NCI-H748 (cell line): ENCODE measurements around the gene SLC14A1.
A peak's percentile ranks its signal among the peaks of the same experiment; 100 is the strongest.
"Not testable (repeated sequence)": the region's sequence is repeated elsewhere in the genome, so short reads cannot be mapped to it uniquely, and the experiment has no call there.

Experiments used
- DNase-seq: peaks from one replicate; lab custom pipeline; 2025; ENCODE audit not compliant: unreplicated experiment; lab: John Stamatoyannopoulos, UW

SLC14A1 gene

DNA sequence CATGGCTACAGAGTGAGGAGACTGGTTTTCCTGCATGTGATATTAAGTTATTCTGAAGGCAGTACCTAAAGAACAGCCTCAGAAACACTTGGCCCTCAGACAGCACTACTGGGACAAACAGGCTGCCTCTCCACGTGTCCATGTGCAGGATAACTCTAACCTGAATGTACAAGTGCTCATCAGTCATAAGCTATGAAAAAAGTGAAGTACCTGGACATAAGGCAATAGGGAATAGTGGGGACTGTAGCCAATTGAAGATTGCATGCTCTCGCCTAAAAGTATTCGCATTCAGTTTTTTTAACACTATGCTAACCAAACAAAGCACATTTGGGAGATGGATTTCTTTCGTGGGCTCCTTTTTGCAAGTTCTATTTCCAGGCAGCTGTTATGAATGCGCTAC, 33.0 kb downstream of the SLC14A1 start:
- DNase-seq = no peak

DNA sequence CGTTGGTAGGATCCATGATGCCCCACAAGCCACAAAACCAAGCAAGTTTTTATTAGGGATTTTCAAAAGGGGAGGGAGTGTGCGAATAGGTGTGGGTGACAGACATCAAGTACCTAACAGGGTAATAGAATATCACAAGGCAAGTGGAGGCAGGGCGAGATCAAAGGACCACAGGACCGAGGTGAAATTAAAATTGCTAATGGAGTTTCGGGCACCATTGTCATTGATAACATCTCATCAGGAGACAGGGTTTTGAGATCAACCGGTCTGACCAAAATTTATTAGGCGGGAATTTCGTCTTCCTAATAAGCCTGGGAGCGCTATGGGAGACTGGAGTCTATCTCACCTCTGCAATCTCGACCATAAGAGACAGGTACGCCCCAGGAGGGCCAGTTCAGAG, 33.7 kb downstream of the SLC14A1 start:
- DNase-seq = not testable (repeated sequence)

DNA sequence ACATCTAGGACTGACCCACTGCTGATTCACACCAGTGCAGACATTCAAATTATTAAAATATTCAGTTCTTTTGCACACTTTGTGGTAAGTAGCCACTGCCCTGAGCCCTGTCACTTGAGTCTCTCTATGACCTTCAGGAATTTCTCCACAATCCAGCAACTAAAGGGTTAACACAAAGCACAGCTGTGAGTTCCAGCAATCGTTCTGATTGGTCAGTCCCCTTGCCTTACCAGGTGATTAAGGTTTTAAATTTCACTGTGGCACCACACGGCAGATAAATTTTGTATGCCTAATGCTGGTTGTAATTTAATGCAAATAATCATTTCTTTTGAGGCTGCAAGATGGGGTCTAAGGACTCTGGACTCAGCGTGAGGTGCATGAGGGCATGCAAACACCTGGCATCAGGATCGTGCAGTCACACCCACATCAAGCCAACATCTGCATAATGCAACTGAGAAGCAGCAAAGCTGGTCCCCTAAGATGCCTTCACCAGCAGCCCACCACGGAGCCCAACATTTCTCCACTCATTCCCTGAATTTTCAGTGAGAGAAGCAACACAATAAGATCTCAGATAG, 36.6 kb downstream of the SLC14A1 start:
- DNase-seq = peak; percentile 79

DNA sequence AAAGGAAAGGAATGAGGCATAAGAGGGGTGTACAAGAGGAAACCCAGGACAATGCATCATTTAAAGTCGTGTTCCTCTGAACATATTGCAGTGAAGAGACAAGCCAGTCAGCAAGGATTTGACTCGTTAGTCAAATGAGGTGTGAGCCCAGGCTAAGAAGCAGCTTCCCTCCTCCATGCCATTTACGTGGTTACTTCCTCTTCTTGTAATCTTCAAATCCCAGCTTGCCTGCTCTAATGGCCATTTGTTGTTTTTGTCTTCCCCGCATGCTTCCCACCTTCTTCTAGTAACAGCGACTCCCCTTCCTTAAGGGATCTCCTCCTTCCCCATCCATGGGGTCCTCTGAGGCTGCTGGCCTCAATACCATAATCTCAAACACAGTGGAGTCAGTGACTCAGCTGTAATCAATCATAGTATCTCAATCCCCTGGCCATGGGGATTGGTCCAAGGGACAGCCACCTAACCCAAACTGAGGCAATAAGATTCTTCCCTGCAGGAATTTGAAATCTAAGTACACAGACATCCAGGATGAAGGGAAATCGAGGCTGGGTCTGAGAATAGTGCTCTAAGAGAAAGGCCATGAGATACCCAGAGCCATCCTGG, 37.6 kb downstream of the SLC14A1 start:
- no peak for DNase-seq

DNA sequence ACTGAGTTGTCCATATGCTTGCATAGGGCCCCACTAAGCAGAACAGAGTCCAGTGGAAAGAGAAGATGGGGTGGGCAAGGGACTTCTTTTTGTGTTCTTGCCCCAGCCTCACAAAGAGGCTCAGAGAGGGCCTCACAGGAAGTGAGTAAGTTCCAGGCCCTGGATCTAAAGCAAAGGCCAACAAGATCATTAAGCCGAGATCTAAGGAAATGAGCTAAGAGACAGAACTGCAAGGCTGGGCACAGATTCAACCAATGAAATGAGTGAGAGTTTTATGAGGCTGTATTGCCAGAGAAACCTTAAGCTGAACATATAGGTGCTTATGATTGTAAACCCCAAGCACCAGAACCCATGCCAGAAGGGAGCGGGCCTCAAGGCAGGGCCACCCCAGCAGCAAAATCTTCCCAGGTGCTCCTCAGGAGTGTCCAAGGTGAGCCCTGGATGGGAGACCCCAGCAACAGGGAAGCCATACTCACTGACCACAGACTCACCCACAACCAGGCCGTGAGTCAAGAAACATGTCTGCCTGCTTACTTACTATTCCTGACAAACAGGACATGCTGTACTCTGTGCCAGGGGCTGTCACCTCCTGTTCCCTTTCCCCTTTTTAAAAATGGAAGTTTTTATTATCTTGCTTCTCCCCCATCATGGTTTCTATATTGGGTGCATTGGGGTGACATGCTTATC, 40.2 kb downstream of the SLC14A1 start:
- DNase-seq = no peak

DNA sequence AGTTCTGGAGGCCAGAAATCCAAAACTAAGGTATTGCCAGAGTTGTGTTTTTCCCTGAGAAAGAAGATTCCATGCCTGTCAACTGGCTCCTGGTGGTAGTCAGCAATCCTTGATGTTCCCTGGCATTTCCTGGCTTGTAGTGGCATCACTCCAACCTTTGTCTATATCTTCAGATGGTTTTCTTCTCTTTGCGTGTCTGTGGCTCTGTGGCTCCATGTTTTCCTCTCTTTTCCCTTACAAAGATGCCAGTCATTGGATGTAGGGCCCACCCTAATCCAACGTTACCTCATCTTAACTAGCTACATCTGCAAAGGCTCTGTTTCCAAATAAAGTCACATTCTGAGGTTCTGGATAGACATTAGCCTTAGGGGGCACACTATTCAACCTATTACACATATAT, 41.8 kb downstream of the SLC14A1 start:
- no peak for DNase-seq

DNA sequence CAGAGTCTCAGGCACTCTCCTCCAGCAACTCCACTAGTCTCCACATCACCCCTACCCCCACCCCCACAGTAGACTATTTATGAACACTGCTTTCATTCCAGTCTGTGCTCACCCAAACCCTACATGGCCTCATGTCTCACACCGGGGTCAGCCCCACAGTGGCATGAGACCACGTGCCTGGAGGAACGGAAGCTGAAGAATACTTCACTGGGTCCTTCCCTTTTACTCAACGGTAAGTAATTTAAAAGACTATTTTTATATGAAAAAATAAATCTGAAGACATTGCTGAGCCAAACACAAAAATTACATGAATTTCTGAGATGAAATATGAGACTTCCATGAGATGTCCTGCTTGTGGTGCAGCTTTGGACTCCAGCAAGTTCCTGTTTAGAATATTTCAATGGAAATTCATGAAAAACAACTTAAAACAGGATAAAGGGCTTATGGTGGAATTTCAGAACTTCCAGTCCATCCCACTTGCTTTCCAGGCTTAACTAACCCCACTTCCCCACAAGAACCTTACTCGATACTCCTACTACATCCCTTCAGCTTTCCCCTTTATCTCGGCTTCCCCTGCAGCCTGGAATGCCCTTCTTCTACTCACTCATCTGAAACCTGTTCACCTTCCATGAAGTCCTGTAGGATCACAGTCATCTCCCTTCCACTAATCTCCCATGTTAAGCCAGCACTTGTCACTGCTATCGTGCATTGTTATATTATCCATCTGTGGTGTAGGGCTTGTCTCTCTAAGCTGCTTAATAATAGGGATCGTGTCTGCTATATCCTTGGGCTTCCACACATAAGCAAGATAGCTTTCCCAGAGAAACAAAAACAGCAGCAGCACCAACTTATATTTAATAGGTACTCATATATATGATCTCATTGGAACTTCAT, 47.9 kb downstream of the SLC14A1 start:
- DNase-seq = no peak

DNA sequence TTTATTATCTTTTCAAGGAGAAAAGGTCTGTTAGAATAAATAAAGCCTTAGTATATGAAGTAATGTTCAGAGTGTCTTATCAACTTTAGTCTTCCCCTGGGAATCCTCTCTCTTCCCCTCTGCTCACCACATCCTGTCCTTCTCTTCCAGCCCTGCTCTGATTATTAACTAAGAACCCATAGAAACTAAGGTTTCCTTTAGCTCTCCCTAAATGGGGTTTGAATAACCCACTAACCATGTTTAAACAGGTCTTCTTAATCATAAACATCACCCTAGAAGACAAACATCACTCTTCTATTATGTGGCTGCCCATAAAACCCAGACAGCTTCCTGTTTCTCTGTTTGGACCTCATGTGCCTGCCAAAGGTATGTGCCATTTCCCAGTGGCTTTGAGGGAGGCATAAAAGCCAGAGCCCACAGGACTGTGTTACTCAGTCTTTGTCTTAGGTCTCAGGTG, 50.1 kb downstream of the SLC14A1 start:
- peak; percentile 72 for DNase-seq

DNA sequence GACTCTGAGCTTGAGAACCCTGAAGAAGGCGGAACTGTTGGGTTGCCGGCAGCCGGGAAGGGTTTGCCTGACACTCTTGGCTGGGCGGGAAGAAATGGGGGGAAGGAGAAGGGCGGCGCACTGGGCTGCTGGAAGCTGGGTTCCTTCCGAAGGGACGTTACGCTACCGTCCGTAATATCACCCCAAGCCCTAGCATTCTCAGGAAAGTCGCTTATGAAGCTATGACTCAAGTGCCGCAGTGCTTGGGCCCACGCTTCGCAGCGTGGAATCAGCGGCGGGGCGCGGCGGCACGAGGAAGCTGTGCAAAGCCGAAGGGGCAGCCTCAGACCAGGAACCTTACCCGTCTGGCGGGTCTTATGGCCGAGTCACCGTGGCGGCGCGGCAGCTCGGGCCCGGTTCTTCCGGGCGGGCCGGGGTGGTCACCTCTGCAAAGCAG, 51.3 kb downstream of the SLC14A1 start:
- DNase-seq = no peak

DNA sequence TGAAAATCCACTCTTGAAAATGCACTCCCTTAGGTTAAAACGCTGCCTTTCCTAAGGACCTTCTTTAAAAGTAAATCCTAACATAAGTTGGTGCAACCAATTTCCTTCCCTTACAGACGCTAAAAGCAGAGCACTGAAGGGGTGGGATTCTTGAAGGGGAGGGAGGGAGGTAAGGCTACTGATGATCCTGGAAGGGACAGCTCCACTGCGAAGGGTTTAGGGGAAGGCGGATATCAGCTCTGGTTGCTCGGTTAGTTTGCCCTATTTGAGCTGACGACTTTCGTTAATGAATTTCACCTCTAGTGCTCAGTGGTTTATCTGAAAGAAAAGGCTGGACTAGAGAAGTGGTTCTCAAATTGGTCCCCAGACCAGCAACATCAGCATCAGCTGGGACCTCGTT, 51.8 kb downstream of the SLC14A1 start:
- no peak for DNase-seq

DNA sequence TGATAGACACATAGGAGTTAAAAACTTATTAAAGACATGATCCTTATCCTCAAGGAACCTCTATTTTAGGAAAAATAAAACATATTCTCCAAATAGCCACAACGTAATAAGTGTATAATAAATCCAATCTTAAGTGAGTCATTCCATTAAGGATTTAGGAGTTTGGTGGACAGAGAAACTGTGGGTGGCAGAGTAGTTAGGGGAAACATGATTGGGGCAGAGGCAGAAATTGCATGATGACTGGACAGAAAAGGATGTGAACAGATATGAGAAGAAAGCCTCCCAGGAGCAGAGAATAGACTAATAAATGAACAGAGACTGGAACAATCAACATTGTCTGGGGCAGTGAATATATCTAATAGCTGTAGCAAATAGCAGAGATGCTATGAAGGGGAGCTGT, 53.4 kb downstream of the SLC14A1 start:
- no peak for DNase-seq

DNA sequence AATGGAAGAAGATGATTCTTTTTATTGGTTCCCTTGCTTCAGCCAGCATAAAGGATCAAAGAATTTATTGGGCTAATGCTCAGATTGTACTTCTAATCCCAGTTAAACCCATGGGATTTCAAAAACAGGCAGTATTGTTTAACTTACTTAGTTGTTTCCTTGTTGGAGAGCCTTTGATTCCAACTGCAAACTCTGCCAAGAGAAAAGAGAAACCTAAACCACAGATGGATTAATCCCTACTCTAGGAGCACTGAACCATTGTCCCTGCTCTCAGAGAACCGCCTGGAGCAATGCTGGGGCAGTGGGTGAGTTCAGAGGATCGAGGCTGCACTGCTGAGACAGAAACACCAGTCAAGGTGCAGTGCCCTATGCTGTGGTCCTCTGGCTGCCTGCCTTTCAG, 56.6 kb downstream of the SLC14A1 start:
- no peak for DNase-seq

DNA sequence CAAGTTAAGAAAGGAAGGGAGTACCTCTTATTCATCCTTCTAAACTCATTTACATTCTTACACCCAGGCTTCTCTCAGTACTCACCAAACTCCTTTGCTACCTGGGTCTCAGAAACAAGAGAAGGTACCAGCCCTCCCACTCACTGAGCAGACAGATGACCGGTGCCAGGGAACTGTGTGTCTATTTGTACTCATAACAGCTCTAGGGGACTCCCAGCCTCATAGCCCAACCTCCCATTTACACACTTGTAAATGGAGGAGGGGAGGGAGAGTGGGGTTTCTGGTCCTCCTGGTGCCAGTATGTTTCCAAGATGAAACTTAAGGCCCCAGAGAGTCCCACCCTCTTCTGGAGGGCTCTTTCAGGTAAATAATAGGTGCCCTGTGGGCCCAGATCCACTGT, 58.7 kb downstream of the SLC14A1 start:
- no peak for DNase-seq

DNA sequence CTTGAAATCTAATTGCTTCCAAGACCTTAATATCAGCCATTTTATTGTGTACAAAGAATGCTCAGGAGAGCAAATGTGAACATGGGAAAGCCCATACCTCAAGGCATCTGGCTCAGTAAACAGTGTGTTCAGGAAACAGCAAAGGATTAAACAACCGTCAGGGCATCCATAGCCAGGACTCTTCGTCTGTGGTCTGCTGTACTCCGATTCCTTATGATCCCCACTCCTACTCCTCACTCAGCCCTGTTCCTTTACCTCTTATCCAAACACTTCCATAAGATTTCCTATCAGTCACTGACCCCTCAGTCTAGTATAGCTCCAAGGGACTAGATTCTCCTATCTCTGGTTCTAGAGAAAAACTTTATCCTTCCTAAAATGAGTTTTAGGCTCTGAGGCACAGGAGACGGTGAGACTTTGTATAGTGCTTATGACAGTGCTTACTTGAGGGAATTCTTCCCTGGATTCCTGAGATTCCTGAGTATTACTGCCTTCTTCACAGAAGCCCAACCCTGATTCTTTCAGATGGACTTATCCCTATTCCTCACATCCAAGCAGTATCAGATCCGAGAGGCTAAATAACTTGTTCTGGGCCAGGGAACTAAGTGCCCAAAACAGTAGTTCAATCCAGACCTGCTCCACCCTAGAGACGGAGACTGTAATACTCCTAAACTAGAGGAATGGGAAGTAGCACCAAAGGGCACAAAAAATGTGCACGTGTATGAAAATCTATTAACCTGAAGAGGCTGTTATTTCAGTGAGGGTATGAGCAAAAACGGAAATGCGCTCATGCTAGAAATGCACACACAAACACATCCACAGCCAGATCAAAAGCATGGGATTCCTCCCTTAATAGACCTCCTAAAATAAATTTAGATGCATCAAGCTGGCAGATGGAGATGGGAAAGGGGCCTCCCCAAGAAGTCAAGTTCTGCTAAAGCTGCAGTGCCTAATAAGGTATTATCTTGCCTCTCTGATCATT, 59.4 kb downstream of the SLC14A1 start:
- no peak for DNase-seq

DNA sequence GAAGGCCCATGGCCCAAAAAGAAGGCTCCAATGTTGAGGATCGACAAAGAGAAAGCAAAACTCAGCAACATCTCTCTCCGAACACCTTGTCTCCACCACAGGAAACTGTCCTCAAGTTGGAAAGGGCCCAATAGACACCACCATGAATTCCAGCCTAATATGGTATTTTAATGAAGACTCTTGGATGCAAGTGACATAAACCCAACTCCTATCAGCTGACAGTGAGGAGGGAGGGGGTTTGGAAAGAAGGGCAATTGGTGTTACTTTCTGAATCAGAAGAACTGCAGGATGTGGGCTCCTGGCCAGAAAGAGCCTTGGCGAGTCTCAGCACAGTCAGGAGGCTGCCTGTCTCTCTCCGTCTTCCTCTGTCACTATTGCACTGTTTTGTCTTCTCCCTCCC, 61.2 kb downstream of the SLC14A1 start:
- no peak for DNase-seq

DNA sequence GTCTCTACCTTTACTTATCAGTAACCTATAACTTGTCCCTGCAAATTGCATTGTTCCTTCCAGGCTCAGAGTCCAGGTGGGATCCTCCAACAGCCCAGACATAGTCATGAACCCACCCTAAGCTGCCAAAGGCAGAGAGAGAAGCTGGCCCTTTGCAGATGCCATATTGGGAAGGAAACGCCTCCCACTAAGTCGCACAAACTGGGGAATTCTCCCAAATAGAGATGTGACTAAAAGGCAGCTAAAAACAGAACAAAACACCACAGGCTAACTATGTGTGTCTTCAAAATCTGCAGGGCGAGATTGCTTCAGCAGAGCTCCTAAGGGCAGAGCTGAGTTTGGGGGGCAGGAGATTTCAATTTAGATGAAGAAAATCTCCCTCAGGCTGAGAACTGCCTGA, 63.0 kb downstream of the SLC14A1 start:
- DNase-seq = no peak

DNA sequence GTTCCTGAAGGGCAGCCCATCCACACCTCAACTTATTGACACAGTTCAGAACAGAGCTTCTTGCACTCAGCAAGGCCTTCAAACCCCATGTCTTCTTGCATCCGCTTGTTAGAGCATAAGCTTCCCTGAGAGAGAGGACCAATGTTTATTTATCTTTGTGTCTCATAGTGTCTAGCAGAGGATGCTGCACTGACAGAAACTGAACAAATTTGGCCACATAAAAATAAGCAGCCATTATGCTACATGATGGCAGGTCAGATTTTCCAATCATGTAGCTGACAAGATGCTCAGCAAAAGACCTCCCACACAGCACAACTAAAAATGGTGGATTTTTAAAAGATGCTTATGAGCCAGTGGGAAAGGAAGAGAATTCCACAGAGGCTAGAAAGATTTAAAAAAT, 63.4 kb downstream of the SLC14A1 start:
- DNase-seq = no peak

DNA sequence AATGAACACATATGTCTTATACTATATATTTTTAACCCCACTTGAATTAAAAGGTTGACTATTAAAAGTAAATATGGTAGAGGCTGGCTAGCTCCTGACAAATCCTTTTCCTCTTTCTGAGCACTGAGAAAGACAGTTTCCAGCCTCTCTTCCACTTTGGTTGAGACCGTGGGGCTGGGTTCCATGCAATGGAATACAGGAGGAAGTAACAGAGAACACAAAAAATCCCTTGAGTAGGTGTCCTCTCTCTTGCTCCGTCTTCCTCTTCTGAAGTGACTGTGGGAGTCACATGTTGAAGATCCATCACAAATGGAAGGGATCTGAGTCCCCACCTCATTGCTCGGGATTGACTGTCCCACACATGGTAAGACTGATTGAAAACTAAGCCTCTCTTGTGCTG, 64.9 kb downstream of the SLC14A1 start:
- no peak for DNase-seq

DNA sequence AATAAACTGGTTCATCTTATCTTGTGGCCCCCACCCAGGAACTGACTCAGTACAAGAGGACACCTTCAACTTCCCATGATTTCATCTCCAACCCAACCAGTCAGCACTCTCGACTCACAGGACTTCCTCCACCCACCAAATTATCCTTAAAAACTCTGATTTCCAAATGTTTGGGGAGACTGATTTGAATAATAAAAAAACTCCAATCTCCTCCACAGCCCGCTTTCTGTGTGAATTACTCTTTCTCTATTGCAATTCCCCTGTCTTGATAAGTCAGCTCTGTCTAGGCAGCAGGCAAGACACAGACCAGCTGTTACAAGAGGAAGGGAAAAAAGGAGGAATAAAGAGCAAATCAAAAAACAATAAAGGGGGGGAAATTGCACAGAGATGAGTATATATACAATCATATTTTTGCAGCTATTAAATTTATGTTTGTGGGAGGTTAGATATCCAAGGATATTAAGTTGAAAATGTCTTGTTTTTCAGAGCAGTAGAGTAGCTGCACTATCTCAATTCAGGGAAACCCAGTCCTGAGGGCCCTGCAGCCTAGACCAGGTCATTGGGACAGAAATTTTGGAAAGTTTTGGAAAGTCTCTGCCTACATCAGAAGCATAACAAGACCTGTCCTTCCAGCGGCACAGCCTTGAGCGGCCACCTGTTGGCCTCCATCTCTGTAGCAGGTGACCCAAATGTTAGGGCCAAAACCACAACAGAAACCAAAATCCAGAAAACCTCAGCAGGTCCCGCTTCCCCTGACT, 68.7 kb downstream of the SLC14A1 start:
- DNase-seq = no peak
